SK-N-MC (cell line): Measurements from ENCODE around the gene WNT6.

Experiments used
- DNase-seq: peaks from one replicate; pipeline ENCODE4 v3.0.0-alpha.2; 2011; ENCODE audit warnings: low read depth, low spot score
- H3K27ac ChIP-seq: fragments of 200-600 bp; sonication (generic); 2 replicates; pipeline ENCODE4 v1.5.1; 2016; ENCODE audit warnings: mixed run types
- H3K36me3 ChIP-seq: fragments of 200-600 bp; sonication (generic); 2 replicates; pipeline ENCODE4 v1.6.1; 2017; ENCODE audit warnings: antibody characterized with exemption, low read length, mixed read lengths; ENCODE audit not compliant: insufficient read depth
- H3K4me3 ChIP-seq: fragments of 200-600 bp; sonication (generic); 2 replicates; pipeline ENCODE4 v1.5.1; 2016
- H3K9ac ChIP-seq: fragments of 200-600 bp; sonication (generic); 2 replicates; pipeline ENCODE4 v1.8.0; 2017; ENCODE audit warnings: mixed run types, mixed read lengths; ENCODE audit not compliant: insufficient read length
- H3K9me3 ChIP-seq: fragments of 200-600 bp; sonication (generic); 2 replicates; pipeline ENCODE4 v1.6.1; 2017; ENCODE audit warnings: low read depth, mild to moderate bottlenecking, antibody characterized with exemption, low read length, moderate library complexity, mixed read lengths
- EZH2 ChIP-seq: fragments of 200-600 bp; sonication (generic); IDR thresholded peaks from one replicate; pipeline ENCODE4 v1.6.1; 2017; ENCODE audit warnings: antibody characterized with exemption
- FOXP2 ChIP-seq: optimal IDR thresholded peaks from 2 replicates; pipeline ENCODE3; 2011; ENCODE audit warnings: mild to moderate bottlenecking, moderate library complexity; ENCODE audit not compliant: insufficient read depth; ENCODE audit errors: extremely low read length, control extremely low read depth
- POLR2AphosphoS5 ChIP-seq: IDR thresholded peaks from 2 replicates; pipeline ENCODE4 v1.6.1; 2012; ENCODE audit warnings: mild to moderate bottlenecking, low read depth, low read length, borderline replicate concordance

WNT6 gene

DNA sequence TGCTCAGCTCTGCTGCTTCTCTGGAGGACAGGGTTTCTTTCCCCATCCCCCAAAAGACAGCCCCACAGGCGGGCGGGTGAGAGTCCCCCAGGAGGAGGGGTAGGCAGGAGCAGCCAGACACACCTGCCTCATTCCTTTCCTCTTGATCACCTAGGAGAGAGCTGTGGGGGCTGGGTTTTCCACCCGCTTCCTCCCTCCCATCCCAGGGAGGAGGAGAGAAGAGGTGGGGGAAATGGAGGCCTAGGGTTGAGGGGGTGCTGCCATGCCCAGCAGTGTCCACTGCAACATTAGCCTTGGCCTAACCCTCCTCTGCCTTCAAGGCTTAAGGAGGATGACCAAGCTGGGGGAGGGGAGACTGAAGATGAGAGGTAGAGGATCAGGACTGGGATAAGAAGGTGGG is 35.7 kb downstream of the WNT6 start:
- Histone ChIP-seq H3K36me3 (peaks cover 3% of the 10 kb centered on the region; the same call in 1 of the 2 replicates), H3K9me3 (no peaks in the 10 kb centered on the region), H3K9ac (no peak overlapping the region), H3K27ac (peak overlapping the region; percentile 86), H3K4me3 (no peak overlapping the region)
- no peak for DNase-seq
- TF ChIP-seq FOXP2 = no peak
- TF ChIP-seq POLR2AphosphoS5 = peak; percentile 25; the same call in 1 of the 2 replicates

DNA sequence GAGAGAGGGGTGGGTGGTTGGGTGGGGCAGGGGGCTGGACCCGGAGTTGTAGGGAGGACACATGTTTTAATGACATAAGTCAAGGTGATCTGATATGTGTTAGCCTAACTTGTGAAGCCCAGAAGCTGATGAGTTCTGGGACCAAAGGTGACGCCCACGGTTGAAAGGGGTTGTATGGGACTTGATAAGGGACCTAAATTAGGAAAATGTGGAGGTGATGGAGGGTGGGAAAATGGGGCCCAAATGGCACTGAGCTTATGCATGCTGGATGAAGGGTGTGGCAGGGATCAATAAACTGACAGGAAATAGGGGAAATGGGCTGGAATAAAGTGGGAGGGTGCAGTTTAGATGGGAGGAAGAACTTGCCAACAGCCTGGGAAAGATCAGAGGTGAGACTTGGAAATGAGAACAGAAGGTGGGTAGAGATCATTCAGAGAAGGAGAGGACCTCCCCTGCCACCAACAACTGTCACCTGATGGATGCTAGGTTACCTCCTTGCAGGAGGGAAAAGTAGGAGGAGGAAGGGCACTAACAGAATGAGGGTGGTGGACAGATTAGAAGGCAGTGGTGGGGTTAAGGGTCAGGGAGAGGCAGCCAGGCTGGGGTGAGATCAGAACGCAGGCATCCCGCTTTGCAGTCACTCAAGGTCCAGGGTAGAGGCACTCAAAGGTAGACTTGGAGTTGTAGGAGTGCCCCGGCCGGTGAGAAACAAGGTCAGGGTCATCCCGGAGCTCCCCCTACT is 36.3 kb downstream of the WNT6 start:
- no peak for DNase-seq
- TF ChIP-seq FOXP2 (no peak), EZH2 (no peak), POLR2AphosphoS5 (no peak)
- peak overlapping the region; percentile 86 for H3K27ac ChIP-seq
- no peak overlapping the region for H3K9ac ChIP-seq
- no peaks in the 10 kb centered on the region for H3K36me3 ChIP-seq
- no peaks in the 10 kb centered on the region for H3K9me3 ChIP-seq
- peak overlapping the region; percentile 71 for H3K4me3 ChIP-seq

DNA sequence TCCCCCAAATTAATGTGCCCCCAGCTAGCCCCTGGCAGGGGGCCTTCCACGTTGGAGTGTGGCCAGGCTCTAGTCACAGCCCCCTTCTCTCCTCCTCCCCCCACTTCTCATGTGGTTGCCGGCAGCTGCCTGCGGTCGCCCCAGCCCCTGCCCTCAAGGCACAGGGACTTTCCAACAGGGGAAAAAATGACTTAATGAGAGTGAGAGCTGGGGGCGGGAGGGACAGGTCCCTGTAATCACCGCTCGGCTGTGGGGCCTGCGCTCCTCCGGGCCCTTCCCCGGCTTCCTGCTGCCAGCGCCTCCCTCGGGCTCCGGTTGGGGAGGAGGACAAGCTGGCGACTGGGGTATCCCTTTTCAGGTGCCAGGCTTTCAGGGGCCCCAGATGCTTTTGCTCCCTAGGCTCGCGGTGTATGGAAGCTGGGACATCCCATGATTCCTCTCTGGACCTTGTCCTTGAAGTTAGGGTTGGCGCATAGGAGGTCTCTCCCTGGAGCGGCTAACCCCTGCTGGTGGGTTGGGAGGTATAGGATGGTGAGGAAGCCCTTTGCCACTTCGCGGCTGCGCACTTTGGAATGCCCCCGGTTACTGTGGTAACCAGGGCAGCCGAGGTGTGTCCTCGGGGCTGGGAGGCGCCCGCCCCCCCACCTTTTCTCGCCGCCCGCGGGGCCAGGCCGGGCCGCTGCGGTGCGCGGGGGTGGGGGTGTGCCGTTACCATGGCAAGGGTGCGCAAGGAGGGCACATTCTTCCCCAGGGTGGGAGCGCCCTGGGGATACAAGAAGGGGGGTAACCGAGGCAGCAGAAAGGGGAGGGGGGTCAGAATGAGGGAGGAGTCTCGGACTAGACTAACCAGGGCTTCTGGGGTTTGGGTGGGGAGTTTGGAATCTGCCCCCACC is 37.1 kb downstream of the WNT6 start:
- Histone ChIP-seq H3K36me3 (no peaks in the 10 kb centered on the region), H3K9me3 (no peaks in the 10 kb centered on the region), H3K4me3 (peak overlapping the region; percentile 71), H3K27ac (peak overlapping the region; percentile 86), H3K9ac (no peak overlapping the region)
- DNase-seq = no peak
- TF ChIP-seq FOXP2 (peak; percentile 51), POLR2AphosphoS5 (peak; percentile 58), EZH2 (no peak)

DNA sequence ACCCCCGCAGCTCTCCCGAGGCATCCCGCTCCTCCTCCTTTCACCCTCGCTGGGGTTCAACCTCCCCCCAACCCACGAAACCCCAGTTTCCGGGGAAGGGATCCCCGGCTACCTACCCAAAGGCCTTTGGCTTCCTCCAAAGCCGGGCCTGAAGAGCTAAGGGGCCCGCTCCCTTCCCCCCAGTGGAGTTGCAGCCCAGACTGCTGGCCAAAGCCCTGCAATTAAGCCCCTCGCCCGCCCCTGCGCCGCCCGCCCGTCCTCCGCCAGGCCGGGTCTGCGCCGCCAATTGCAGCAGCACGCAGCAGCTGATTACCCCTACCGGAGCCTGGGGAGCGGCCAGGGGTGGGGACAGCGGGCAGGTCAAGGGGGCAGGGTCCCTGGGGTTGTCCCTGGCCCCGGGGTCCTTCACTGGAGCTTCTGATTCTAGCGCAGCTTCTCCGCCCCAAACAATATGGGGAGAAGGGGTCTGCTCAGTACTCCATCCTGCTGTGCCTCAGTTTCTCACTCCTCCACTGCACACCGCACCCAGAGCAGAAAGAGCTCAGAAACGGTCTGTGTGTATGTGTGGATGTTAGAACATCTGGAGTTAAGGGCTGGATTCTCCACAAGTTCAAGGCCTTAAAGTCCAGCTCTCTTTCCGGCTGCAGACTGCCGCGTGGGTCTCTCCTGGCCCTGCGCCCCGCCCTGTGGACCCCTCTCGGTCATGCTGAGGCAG is 37.9 kb downstream of the WNT6 start:
- Histone ChIP-seq H3K9ac (no peak overlapping the region), H3K4me3 (peak overlapping the region; percentile 71)

DNA sequence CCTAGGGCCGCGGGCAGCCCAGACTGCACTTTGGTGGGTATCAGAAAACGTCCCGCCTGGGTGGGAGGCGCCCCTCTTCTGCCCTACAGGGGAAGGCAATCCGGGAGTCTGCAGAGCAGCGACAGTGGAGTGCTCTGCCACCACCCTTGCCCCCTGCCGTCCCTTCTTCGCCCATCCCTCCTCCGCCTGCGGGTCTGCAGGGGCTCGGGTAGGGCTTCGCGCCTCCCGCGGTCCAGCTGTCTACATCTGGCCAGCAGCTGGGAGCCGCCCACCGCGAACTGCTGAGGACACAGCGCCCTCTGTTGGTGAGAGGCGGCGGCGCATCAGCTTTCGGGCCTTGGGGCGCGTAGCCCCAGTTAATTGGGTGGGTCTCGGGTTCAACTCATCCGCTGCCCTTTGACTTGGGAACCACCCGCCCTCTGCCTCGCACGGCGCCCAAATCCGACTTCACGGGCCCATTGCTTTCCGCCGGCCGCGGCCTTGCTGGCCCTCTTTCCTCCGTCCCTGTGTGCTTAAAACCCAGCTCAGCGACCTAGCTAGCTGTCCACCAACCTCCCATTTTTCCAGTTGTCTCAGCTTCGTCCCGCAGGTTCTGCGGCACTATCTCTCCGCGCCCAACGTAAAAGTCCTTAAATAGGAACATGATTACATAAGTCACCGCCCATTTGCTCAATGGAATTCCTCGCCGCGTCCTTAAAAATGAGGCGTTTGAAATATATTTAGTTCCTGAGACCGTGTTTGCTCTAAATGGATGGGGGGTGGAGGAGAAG is 38.7 kb downstream of the WNT6 start:
- Histone ChIP-seq H3K36me3 (no peaks in the 10 kb centered on the region), H3K4me3 (peak overlapping the region; percentile 71), H3K9me3 (no peaks in the 10 kb centered on the region), H3K27ac (no peak overlapping the region; the same call in 1 of the 2 replicates), H3K9ac (no peak overlapping the region)
- TF ChIP-seq POLR2AphosphoS5 (no peak), FOXP2 (no peak), EZH2 (no peak)
- DNase-seq = no peak

More for the DNA sequence above, 37.9 kb downstream of the WNT6 start:
- DNase-seq = no peak
- Histone ChIP-seq H3K36me3 (no peaks in the 10 kb centered on the region), H3K27ac (peak overlapping the region; percentile 69; the same call in 1 of the 2 replicates), H3K9me3 (no peaks in the 10 kb centered on the region)
- TF ChIP-seq FOXP2 (no peak), EZH2 (no peak), POLR2AphosphoS5 (no peak)

DNA sequence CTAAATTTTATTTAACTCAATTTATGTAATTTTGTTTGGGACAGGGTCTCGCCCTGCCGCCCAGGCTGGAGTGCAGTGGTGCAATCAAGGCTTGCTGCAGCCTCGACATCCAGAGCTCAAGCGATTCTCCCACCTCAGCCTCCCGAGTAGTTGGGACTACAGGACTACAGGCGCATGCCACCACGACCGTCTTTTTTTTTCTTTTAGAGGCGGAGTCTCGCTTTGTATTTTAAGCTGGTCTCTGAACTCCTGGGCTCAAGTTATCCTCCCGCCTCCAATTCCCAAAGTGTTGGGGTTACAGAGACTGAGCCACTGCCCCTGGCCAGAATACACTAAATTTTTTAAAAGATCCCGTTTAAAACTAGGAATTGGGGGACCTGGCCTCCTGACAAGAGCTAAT is 39.5 kb downstream of the WNT6 start:
- Histone ChIP-seq H3K27ac (no peak overlapping the region), H3K9me3 (no peaks in the 10 kb centered on the region), H3K4me3 (no peak overlapping the region), H3K36me3 (no peaks in the 10 kb centered on the region), H3K9ac (no peak overlapping the region)
- TF ChIP-seq EZH2 = no peak
- TF ChIP-seq FOXP2 = no peak
- TF ChIP-seq POLR2AphosphoS5 = no peak
- no peak for DNase-seq

DNA sequence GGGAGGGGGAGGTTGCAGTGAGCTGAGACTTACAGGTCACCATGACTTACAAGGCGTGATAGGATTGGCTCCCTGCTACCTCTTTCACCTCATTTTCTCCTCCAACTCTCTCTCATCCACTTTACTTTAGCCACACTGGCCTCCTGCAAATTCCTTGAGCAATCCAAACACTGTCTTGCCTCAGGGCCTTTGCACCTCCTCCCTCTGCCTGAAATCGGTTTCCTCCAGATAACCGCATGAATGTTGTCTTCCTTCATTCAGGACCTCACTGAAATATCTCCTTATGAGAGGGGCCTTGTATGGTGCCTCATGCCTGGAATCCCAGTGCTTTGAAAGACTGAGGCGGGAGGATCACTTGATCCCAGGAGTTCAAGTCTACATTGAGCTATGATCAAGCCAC is 42.8 kb downstream of the WNT6 start:
- H3K27ac ChIP-seq = no peak overlapping the region
- TF ChIP-seq POLR2AphosphoS5 = no peak
- TF ChIP-seq EZH2 = no peak
- TF ChIP-seq FOXP2 = no peak
- no peaks in the 10 kb centered on the region for H3K9me3 ChIP-seq
- H3K36me3 ChIP-seq = no peaks in the 10 kb centered on the region
- no peak overlapping the region for H3K4me3 ChIP-seq
- no peak overlapping the region for H3K9ac ChIP-seq
- no peak for DNase-seq
